Testis (tissue), 3 donors: Measurements from ENCODE around the gene CAMTA1. TPM values are rescaled to one million over a fixed set of nuclear protein-coding genes. Genes with fewer than 3 reads are reported as not detected.

Experiments
- DNase-seq: peaks from one replicate; pipeline ENCODE4 v3.0.0-alpha.2; 2019
- H3K27ac ChIP-seq, 2 donors: fragments of 200-600 bp; sonication (generic); one replicate each; pipeline ENCODE4 v1.5.1; 2019
- H3K27me3 ChIP-seq: fragments of 200-600 bp; sonication (generic); one replicate; pipeline ENCODE4 v1.5.1; 2019
- H3K36me3 ChIP-seq: fragments of 200-600 bp; sonication (generic); one replicate; pipeline ENCODE4 v1.5.1; 2017; ENCODE audit warnings: low read depth; ENCODE audit errors: missing control alignments
- H3K4me1 ChIP-seq: fragments of 200-600 bp; sonication (generic); one replicate; pipeline ENCODE4 v1.5.1; 2019
- H3K4me3 ChIP-seq, 2 donors: fragments of 200-600 bp; sonication (generic); one replicate each; pipeline ENCODE4 v1.5.1; 2017 to 2019
- H3K9me3 ChIP-seq: fragments of 200-600 bp; sonication (generic); one replicate; pipeline ENCODE4 v1.5.1; 2017
- CTCF ChIP-seq, 3 experiments: fragments of 450-650 bp in 2 of 3; fragments of 200-600 bp in 1 of 3; sonication (generic) in 1 of 3; IDR thresholded peaks; one replicate each; pipeline ENCODE4 v1.5.1; 2016 to 2019; ENCODE audit warnings: antibody characterized with exemption in 3 of 3, mild to moderate bottlenecking in 2 of 3, moderate library complexity in 1 of 3
- POLR2A ChIP-seq: fragments of 450-650 bp; IDR thresholded peaks from one replicate; pipeline ENCODE4 v1.6.1; 2017; ENCODE audit warnings: antibody characterized with exemption, mild to moderate bottlenecking, moderate library complexity
- WGBS, 2 donors: methylation state at CpG; one replicate each; pipeline ENCODE4 v1.1.5; 2018; 5-methylcytosine and 5-hydroxymethylcytosine counted together
- intact Hi-C: fragments of 100-400 bp; cut with DNase I; formaldehyde crosslinking; loops from one replicate; pipeline ENCODE4 v1.15.1; 2023; ENCODE audit warnings: low total_unique reads
- polyA plus RNA-seq: library from polyadenylated mRNA; stranded (reverse); fragments of 350-450 nt; fragmentation: Illumina TruSeq; extraction: RNeasy Lipid Tissue Mini Kit (QIAGEN cat#74804); gene quantifications from one replicate; pipeline ENCODE4 v1.2.3, GENCODE V29; 2014; ENCODE audit warnings: low read depth, low replicate concordance; ENCODE audit not compliant: insufficient read depth
- total RNA-seq, 2 donors: library from RNA; depleted of rRNA; stranded (reverse); fragments of >200 nt; gene quantifications; one replicate each; pipeline ENCODE4 v1.2.3, GENCODE V29; 2016

CAMTA1 gene
- total and polyA plus RNA-seq, 3 donors from 2014 or later: 116 to 158 (median 119) TPM

- no peaks in the 10 kb centered on the region for H3K4me1 ChIP-seq
- no peak overlapping the region for H3K4me3 ChIP-seq
- intact Hi-C loops: no loop called here
- TF ChIP-seq POLR2A (no peak), CTCF (IDR thresholded peaks at IDR 0.05) (peak; percentile 53 to 76 (median 70))
- H3K27ac ChIP-seq: no peak overlapping the region
- no peaks in the 10 kb centered on the region for H3K27me3 ChIP-seq
- 42 to 44% methylated on average over 6 of the region's 6 CpGs for WGBS, 2 donors
- no peaks in the 10 kb centered on the region for H3K36me3 ChIP-seq
- no peaks in the 10 kb centered on the region for H3K9me3 ChIP-seq
- peak; percentile 82 for DNase-seq
Measured at GRCh38 chr1:7207875-7208646, 422.8 kb downstream of the CAMTA1 start.

GRCh38 chr1:7208647-7209180, 423.5 kb downstream of the CAMTA1 start:
- no peaks in the 10 kb centered on the region for H3K27me3 ChIP-seq
- intact Hi-C loops: no loop called here
- no peak overlapping the region for H3K4me3 ChIP-seq
- no peaks in the 10 kb centered on the region for H3K36me3 ChIP-seq
- H3K4me1 ChIP-seq: no peaks in the 10 kb centered on the region
- H3K27ac ChIP-seq: no peak overlapping the region
- H3K9me3 ChIP-seq: no peaks in the 10 kb centered on the region
- TF ChIP-seq CTCF (IDR thresholded peaks at IDR 0.05) (no peak), POLR2A (no peak)
- no peak for DNase-seq
- WGBS, 2 donors: 89 to 95% methylated on average over 7 of the region's 7 CpGs

- intact Hi-C loops: no loop called here
Measured at GRCh38 chr1:7209336-7209735, 424.1 kb downstream of the CAMTA1 start.

GRCh38 chr1:7218210-7218832, 433.1 kb downstream of the CAMTA1 start:
- 29 to 36% methylated on average over 9 of the region's 9 CpGs for WGBS, 2 donors
- H3K9me3 ChIP-seq: no peaks in the 10 kb centered on the region
- TF ChIP-seq CTCF (IDR thresholded peaks at IDR 0.05): peak; percentile 61 to 77 (median 68)
- no peak for TF ChIP-seq POLR2A
- H3K4me3 ChIP-seq: no peak overlapping the region
- no peaks in the 10 kb centered on the region for H3K27me3 ChIP-seq
- no peaks in the 10 kb centered on the region for H3K36me3 ChIP-seq
- DNase-seq: peak; percentile 62
- intact Hi-C loops: loop anchor here (10.0 kb wide), 1 partner anchor 494 kb away; no protein-coding TSS in a partner anchor
- H3K27ac ChIP-seq: no peak overlapping the region
- H3K4me1 ChIP-seq: no peaks in the 10 kb centered on the region

More at GRCh38 chr1:7209336-7209735, 424.1 kb downstream of the CAMTA1 start:
- TF ChIP-seq CTCF (IDR thresholded peaks at IDR 0.05) (no peak), POLR2A (no peak)
- H3K27me3 ChIP-seq: no peaks in the 10 kb centered on the region
- WGBS, 2 donors: 67 to 79% methylated on average over 1 to 3 of the region's 3 CpGs
- H3K36me3 ChIP-seq: no peaks in the 10 kb centered on the region
- no peak overlapping the region for H3K4me3 ChIP-seq
- no peak overlapping the region for H3K27ac ChIP-seq
- no peaks in the 10 kb centered on the region for H3K4me1 ChIP-seq
- DNase-seq: no peak
- H3K9me3 ChIP-seq: no peaks in the 10 kb centered on the region
